Measurements from ENCODE around the gene DEDD. TPM values are rescaled to one million over a fixed set of nuclear protein-coding genes. Genes with fewer than 3 reads are reported as not detected.

The DEDD gene
- total and polyA plus RNA-seq, 2 of the 13 experiments (the other 11 are each of a cell fraction or from before 2014, with no cell fraction given): 12.6 to 27.8 TPM

DNA sequence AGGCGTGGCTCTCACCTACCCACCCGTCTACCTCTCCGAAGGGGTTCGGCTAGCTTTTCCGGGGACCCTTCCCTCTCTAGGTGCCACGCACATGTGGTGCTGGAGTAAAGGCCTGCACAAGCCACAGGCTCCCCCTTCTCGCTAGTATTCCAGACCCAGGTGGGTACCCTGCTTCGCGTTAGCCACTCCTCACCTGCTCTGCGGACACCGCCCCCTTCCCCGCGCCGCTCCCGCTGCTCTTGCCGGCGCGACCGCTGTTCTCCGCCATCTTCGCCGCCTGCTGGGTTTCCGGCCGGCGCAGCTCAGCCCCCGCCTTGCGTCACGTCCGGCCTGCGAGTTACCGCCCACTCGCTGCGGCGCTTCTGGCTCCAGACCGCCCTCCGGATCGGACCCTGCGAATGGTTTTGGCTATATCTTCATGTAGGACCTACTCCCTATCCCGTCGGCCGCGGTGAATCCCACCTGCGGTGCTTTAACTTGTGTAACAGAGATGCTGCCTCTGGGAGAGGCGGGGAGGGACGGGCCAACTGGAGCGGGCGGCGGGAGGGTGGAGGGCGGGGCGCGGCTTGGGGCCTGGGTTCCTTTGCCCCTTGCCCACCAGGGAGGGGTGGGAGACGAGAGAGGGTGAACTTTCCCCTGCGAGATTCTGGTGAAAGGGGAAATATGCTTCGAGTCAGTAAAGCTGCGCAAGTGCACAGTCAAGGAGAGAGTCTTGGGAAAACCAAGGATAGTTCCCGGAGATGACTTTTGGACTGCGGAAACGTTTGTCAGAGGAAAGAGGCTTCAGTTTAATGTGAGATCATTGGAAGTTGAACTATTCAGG is 14.5 kb downstream of the DEDD start, which contains the start of the genes NIT1 and PFDN2 (continued):
- TF ChIP-seq ATRX (CRISPR knock-in tag; IDR thresholded peaks at IDR 0.05; ENCODE audit: borderline replicate concordance) (no peak), ZBTB3 (CRISPR knock-in tag; IDR thresholded peaks at IDR 0.05; ENCODE audit: borderline replicate concordance, low read depth) (no peak), SIN3A (IDR thresholded peaks at IDR 0.05; ENCODE audit: borderline replicate concordance, low read depth, low read length) (peak; percentile 43; the same call in 1 of the 2 replicates), JARID2 (CRISPR knock-in tag; IDR thresholded peaks at IDR 0.05; ENCODE audit: insufficient replicate concordance) (peak; percentile 33), SP140L (CRISPR knock-in tag; IDR thresholded peaks at IDR 0.05; ENCODE audit: borderline replicate concordance) (no peak), ZNF672 (CRISPR knock-in tag; IDR thresholded peaks at IDR 0.05) (no peak), MLLT10 (CRISPR knock-in tag; IDR thresholded peaks at IDR 0.05) (no peak), ZNF747 (CRISPR knock-in tag; IDR thresholded peaks at IDR 0.05; ENCODE audit: borderline replicate concordance) (no peak), ZNF230 (CRISPR knock-in tag; IDR thresholded peaks at IDR 0.05) (peak; percentile 19; the same call in 1 of the 2 replicates), ZNF382 (CRISPR knock-in tag; IDR thresholded peaks at IDR 0.05; ENCODE audit: borderline replicate concordance) (no peak), PITX1 (CRISPR knock-in tag; IDR thresholded peaks at IDR 0.05) (0 out of 2 replicates have a peak, but pooled peaks have one; percentile 36), ATF1 (CRISPR knock-in tag; IDR thresholded peaks at IDR 0.05) (peak; percentile 87), CCAR2 (optimal IDR thresholded peaks at IDR 0.05; ENCODE audit: low read depth, low read length) (no peak), CC2D1A (CRISPR knock-in tag; IDR thresholded peaks at IDR 0.05) (no peak), ZKSCAN8 (CRISPR knock-in tag; IDR thresholded peaks at IDR 0.05; ENCODE audit: borderline replicate concordance) (no peak), TGIF2 (CRISPR knock-in tag; IDR thresholded peaks at IDR 0.05) (peak; percentile 39; the same call in 1 of the 2 replicates), ARNTL (CRISPR knock-in tag; IDR thresholded peaks at IDR 0.05) (no peak; the same call in none of the 2 replicates), ZNF615 (CRISPR knock-in tag; IDR thresholded peaks at IDR 0.05; ENCODE audit: borderline replicate concordance) (no peak), SMARCC2 (IDR thresholded peaks at IDR 0.05) (no peak), SAP130 (CRISPR knock-in tag; IDR thresholded peaks at IDR 0.05; ENCODE audit: low read depth) (peak; percentile 90), KLF15 (CRISPR knock-in tag; IDR thresholded peaks at IDR 0.05; ENCODE audit: borderline replicate concordance) (0 out of 2 replicates have a peak, but pooled peaks have one; percentile 86), FOXP1 (IDR thresholded peaks at IDR 0.05) (no peak), FOXP1 (CRISPR knock-in tag; IDR thresholded peaks at IDR 0.05) (no peak), ZSCAN29 (CRISPR knock-in tag; conservative IDR thresholded peaks at IDR 0.05) (no peak), TBX2 (CRISPR knock-in tag; IDR thresholded peaks at IDR 0.05; ENCODE audit: borderline replicate concordance) (peak; percentile 66; the same call in 1 of the 2 replicates)
- TF ChIP-seq, protein P1, sequence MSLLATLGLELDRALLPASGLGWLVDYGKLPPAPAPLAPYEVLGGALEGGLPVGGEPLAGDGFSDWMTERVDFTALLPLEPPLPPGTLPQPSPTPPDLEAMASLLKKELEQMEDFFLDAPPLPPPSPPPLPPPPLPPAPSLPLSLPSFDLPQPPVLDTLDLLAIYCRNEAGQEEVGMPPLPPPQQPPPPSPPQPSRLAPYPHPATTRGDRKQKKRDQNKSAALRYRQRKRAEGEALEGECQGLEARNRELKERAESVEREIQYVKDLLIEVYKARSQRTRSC (CRISPR knock-in tag; IDR thresholded peaks at IDR 0.05; ENCODE audit: low read depth): no peak
- TF ChIP-seq, protein P2, sequence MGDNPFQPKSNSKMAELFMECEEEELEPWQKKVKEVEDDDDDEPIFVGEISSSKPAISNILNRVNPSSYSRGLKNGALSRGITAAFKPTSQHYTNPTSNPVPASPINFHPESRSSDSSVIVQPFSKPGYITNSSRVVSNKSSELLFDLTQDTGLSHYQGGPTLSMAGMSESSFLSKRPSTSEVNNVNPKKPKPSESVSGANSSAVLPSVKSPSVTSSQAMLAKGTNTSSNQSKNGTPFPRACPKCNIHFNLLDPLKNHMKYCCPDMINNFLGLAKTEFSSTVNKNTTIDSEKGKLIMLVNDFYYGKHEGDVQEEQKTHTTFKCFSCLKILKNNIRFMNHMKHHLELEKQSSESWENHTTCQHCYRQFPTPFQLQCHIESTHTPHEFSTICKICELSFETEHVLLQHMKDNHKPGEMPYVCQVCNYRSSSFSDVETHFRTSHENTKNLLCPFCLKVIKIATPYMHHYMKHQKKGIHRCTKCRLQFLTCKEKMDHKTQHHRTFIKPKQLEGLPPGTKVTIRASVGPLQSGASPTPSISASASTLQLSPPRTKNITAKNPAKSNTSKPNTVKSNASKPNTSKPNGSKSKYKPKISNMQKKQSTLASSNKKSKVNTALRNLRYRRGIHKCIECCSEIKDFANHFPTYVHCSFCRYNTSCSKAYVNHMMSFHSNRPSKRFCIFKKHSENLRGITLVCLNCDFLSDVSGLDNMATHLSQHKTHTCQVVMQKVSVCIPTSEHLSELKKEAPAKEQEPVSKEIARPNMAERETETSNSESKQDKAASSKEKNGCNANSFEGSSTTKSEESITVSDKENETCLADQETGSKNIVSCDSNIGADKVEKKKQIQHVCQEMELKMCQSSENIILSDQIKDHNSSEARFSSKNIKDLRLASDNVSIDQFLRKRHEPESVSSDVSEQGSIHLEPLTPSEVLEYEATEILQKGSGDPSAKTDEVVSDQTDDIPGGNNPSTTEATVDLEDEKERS (CRISPR knock-in tag; IDR thresholded peaks at IDR 0.05): no peak; the same call in 1 of the 2 replicates
- TF ChIP-seq, protein P3, sequence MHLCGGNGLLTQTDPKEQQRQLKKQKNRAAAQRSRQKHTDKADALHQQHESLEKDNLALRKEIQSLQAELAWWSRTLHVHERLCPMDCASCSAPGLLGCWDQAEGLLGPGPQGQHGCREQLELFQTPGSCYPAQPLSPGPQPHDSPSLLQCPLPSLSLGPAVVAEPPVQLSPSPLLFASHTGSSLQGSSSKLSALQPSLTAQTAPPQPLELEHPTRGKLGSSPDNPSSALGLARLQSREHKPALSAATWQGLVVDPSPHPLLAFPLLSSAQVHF (CRISPR knock-in tag; IDR thresholded peaks at IDR 0.05): 0 out of 2 replicates have a peak, but pooled peaks have one; percentile 23

Measured in HepG2 (cell line).